22Rv1 (cell line): ENCODE measurements around the gene FUT8.

Experiments
- ZFX ChIP-seq: fragments of 450-650 bp; IDR thresholded peaks from 2 replicates; pipeline ENCODE4 v1.6.1; 2017; ENCODE audit warnings: antibody characterized with exemption, borderline replicate concordance
- TF ChIP-seq, protein P1 (sequence below): fragments of 450-650 bp; IDR thresholded peaks from 2 replicates; pipeline ENCODE4 v1.5.1; 2017; ENCODE audit warnings: mild to moderate bottlenecking

DNA sequence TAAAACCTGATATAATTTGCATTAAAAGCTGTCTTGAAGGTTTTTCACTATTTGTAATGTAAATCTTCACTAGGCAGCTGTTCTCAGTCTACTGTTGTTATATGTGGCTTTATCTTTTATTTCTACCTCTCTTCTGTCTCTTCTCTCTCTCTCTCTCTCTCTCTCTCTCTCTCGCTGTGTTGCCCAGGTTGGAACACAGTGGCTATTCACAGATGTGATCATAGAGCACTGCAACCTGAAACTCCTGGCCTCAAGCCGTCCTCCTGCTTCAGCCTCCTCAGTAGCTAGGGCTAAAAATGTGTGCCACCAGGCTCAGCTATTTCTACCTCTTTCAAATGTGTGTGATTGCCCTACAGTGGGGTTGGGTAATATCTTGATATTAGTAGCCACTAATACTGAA is 21.1 kb downstream of the FUT8 start:
- TF ChIP-seq, protein P1, sequence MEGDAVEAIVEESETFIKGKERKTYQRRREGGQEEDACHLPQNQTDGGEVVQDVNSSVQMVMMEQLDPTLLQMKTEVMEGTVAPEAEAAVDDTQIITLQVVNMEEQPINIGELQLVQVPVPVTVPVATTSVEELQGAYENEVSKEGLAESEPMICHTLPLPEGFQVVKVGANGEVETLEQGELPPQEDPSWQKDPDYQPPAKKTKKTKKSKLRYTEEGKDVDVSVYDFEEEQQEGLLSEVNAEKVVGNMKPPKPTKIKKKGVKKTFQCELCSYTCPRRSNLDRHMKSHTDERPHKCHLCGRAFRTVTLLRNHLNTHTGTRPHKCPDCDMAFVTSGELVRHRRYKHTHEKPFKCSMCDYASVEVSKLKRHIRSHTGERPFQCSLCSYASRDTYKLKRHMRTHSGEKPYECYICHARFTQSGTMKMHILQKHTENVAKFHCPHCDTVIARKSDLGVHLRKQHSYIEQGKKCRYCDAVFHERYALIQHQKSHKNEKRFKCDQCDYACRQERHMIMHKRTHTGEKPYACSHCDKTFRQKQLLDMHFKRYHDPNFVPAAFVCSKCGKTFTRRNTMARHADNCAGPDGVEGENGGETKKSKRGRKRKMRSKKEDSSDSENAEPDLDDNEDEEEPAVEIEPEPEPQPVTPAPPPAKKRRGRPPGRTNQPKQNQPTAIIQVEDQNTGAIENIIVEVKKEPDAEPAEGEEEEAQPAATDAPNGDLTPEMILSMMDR: no peak
- no peak for TF ChIP-seq ZFX
